RWPE1 (cell line): Measurements from ENCODE around the gene ADORA1.

Experiments used
- CTCF ChIA-PET: fragments of 350-600 bp; sonication (Branson Sonifier 250); formaldehyde crosslinking; extraction: SDS; loops from one replicate; lab custom pipeline; 2021; lab: Yijun Ruan, JAX
- POLR2A ChIA-PET: fragments of 400-600 bp; formaldehyde crosslinking; extraction: SDS; loops from one replicate; lab custom pipeline; 2020; ENCODE audit warnings: antibody characterized with exemption; ENCODE audit not compliant: low non-redundant PET; lab: Yijun Ruan, JAX
- DNase-seq: peaks from one replicate; pipeline ENCODE4 v3.0.0; 2012; ENCODE audit warnings: low spot score
- H3K27ac ChIP-seq: fragments of 450-650 bp; 2 replicates; pipeline ENCODE4 v1.5.1; 2017
- TF ChIP-seq, protein P1 (sequence below): fragments of 450-650 bp; conservative IDR thresholded peaks from 2 replicates; pipeline ENCODE4 v1.5.1; 2017; ENCODE audit warnings: low read depth, mild to moderate bottlenecking

The ADORA1 gene

DNA sequence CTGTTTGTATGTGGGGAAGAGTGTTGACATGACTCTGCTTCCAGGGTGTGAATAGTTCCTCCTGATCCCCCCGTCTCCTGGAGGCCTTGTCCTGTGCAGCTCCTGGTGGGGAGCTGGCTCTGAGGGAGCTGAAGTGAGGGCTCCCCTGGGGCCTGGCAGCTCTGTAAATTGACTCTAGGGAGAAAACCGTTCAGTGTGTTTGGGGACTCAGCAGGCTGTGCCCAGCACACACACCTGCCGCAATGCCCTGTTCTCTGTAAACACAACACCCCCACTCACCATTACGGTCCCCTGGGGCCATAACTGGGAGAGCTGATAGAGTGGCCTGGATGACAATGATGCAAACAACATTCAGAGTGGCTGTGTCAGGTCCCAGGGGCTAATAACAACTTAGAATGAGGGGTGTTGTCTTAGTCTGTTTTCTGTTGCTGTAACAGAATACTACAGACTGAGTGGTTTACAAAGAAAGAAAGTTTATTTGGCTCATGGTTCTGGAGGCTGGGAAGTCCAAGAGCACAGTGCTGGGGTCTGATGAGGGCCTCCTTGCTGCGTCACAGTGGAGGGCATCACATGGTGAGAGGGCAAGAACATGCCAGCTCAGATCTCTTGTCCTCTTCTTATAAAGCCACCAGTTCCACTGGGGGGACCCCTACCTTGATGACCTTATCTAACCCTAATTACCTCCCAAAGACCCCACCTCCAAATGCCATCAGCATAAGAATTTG, 15.3 kb downstream of the ADORA1 start:
- no peak overlapping the region for H3K27ac ChIP-seq
- ChIA-PET POLR2A (no interaction called here), CTCF (interaction anchor here (1.2 to 2.9 kb wide), 2 partner anchors 29 to 103 kb away, joined by 4 to 14 read pairs; no protein-coding TSS in a partner anchor)
- TF ChIP-seq, protein P1, sequence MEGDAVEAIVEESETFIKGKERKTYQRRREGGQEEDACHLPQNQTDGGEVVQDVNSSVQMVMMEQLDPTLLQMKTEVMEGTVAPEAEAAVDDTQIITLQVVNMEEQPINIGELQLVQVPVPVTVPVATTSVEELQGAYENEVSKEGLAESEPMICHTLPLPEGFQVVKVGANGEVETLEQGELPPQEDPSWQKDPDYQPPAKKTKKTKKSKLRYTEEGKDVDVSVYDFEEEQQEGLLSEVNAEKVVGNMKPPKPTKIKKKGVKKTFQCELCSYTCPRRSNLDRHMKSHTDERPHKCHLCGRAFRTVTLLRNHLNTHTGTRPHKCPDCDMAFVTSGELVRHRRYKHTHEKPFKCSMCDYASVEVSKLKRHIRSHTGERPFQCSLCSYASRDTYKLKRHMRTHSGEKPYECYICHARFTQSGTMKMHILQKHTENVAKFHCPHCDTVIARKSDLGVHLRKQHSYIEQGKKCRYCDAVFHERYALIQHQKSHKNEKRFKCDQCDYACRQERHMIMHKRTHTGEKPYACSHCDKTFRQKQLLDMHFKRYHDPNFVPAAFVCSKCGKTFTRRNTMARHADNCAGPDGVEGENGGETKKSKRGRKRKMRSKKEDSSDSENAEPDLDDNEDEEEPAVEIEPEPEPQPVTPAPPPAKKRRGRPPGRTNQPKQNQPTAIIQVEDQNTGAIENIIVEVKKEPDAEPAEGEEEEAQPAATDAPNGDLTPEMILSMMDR, result no peak
- DNase-seq, result no peak

DNA sequence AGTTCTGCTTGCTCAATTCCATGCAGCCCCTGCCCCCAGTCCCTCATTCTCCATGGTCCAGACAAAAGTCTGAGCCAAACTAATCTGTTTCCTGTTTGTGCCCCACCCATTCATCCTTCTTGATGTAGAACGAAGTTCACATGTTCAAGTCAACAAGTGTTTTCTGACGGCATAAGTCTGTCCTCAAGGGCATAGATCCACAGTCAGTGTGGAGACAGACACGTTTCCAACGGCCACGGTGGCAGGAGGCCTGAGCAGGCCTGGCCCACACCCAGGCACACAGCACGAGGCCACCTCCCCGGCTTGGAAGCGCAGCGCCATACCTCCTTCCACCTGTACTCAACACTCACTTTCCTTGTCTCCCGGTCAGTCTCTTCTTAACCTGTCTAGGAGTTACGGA, 16.1 kb downstream of the ADORA1 start:
- POLR2A ChIA-PET, result no interaction called here
- CTCF ChIA-PET, result interaction anchor here (2.9 kb wide), 1 partner anchor 28 kb away, joined by 14 read pairs; no protein-coding TSS in a partner anchor
- TF ChIP-seq, protein P1, result no peak
- DNase-seq, result no peak
- no peak overlapping the region for H3K27ac ChIP-seq

DNA sequence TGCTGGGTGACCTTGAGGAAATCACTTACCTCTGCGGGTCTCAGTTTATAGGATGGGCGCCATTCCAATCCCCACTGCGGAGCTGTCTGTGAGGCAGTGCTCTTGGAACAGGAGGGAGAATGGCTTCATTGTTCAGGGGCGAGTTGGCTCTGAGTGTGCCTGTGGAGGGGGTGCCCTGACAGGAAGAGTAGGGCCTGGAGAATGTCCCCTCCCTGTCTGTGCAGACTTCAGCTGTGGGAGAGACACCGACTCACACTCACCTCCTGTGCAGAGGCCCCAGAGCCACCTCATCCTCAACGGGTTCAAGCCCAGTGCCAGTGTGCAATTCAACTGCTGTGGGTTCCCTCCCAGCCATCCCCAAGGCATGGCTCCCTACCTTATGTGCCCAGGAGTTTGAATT, 17.1 kb downstream of the ADORA1 start:
- TF ChIP-seq, protein P1, result no peak
- ChIA-PET POLR2A (no interaction called here), CTCF (interaction anchor here (1.0 to 2.9 kb wide), 2 partner anchors 27 kb away, joined by 3 to 14 read pairs; no protein-coding TSS in a partner anchor)
- DNase-seq, result no peak
- H3K27ac ChIP-seq, result no peak overlapping the region

DNA sequence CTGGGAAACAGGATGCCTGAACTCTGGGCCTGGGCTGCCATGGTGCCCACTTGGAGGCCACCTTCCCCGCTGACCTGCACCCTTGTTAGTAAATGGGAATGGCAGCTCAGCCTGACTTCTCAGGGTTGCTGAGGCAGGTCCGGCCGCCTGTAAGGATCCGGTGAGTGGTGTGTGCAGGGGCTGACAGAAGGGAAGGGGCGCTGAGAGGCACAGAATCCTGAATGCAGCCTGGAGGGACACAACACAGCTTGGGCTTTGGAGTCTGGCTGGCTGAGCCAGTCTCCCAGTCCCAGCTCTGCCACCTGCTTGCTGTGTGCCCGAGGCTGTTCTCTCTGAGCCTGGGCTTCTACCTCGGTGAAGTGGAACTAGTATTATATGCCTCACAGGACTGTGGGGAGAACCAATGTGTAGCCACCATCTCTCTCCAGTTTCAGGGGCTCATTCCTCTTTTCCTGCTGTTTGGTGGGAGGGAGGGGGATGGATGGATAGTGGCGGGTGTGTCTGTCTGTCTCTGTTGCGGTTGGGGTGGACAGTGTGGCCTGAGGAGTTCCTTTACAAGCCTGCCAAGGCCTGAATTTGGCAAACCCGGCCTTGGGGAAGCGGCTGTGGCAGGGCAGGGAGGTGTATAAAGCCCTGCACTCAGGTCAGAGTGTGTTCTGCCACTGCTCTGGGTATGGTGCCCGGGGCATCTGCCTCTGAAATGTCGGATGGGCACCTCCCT, 18.0 kb downstream of the ADORA1 start:
- TF ChIP-seq, protein P1, result no peak
- CTCF ChIA-PET, result interaction anchor here (2.9 kb wide), 1 partner anchor 26 kb away, joined by 14 read pairs; no protein-coding TSS in a partner anchor
- POLR2A ChIA-PET, result no interaction called here
- no peak for DNase-seq
- H3K27ac ChIP-seq, result no peak overlapping the region

DNA sequence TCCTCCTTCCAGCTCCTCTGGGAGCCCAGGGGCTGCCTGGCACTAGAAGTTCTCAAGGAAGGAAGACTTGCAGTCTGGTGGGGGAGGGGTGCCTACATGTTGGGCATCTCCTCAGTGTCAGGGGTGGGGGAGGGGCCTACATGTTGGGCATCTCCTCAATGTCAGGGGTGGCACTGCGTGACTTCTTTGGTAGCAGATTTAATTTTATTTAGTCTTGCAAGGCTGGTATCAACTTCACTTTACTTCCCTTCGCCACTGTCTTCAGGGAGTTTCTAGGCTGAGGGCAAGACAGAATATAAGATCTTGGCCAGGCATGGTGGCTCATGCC, 18.5 kb downstream of the ADORA1 start:
- CTCF ChIA-PET, result interaction anchor here (0.7 to 2.1 kb wide), 3 partner anchors 106 to 229 kb away, joined by 3 to 11 read pairs (median 3); no protein-coding TSS in a partner anchor

DNA sequence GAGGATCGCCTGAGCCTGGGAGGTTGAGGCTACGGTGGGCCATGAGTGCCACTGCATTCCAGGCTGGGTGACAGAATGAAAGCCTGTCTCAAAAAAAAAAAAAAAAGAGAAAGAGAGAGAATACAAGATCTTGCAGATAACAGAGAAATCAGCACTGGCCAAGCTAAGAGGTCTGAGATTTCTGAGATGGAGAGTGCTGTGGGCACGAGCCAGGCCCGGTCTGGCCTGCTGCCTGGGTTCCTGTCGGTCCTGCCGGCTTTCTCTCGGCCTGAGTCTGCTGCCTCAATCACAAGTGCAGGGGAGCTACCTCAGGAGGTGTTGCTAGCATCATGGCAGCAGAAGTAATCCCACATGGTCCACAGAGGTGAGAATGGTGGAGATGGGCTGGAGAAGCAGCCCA, 19.0 kb downstream of the ADORA1 start:
- no peak overlapping the region for H3K27ac ChIP-seq
- DNase-seq, result no peak
- TF ChIP-seq, protein P1, result no peak
- POLR2A ChIA-PET, result no interaction called here
- CTCF ChIA-PET, result interaction anchor here (0.6 to 2.1 kb wide), 5 partner anchors 26 to 229 kb away, joined by 3 to 11 read pairs (median 3); no protein-coding TSS in a partner anchor

More for the DNA sequence above, 18.5 kb downstream of the ADORA1 start:
- no peak for DNase-seq
- POLR2A ChIA-PET, result no interaction called here
- H3K27ac ChIP-seq, result no peak overlapping the region
- TF ChIP-seq, protein P1, result no peak
